ENCODE measurements around the gene PRRC2C.

PRRC2C gene

DNA sequence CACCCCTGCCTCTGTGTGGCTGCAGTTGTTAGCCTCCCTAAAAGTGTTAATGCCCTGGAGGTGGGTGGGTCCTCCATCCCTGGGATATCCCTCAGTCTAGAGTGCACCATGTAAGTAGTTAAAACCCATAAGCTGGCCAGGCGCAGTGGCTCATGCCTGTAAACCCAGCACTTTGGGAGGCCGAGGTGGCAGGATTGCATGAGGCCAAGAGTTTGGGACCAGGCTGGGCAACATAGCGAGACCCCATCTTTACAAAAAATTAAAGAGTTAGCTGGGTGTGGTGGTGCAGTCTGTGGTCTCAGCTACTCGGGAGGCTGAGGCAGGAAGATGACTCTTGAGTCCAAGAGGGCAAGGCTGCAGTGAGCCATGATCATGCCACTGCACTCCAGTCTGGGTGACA is 156.9 kb downstream of the PRRC2C start:
- Histone ChIP-seq H3K9me3 (ENCODE audit: control insufficient read depth in 1 of 2, low read length in 2 of 2) (no peaks in the 10 kb centered on the region), H3K27ac (ENCODE audit: low read depth, low read length) (no peak overlapping the region), H3K27me3 (ENCODE audit: control insufficient read depth in 1 of 2, insufficient read depth in 2 of 2, low read length in 2 of 2) (no peaks in the 10 kb centered on the region)

More for the DNA sequence above, 156.9 kb downstream of the PRRC2C start:
- H3K4me3 ChIP-seq (ENCODE audit: low read depth in 1 of 2, low read length in 2 of 2): no peak overlapping the region
- H3K36me3 ChIP-seq (ENCODE audit: control insufficient read depth in 1 of 2, insufficient read depth in 2 of 2, low read length in 2 of 2): no peaks in the 10 kb centered on the region
- peaks cover 8% of the 10 kb centered on the region in 2 donors for H3K4me1 ChIP-seq (ENCODE audit: control insufficient read depth in 1 of 2, insufficient read depth in 2 of 2, low read length in 2 of 2)
- no peak overlapping the region for H3K9ac ChIP-seq (ENCODE audit: low read depth in 1 of 2, low read length in 2 of 2)

All from duodenal mucosa (tissue), 2 donors.